NB4 (cell line): ENCODE data around the gene TMEM164.

Experiments used
- CTCF ChIP-seq: IDR thresholded peaks from one replicate; pipeline ENCODE4 v1.5.1; 2012; ENCODE audit warnings: low read depth, low read length
- MYC ChIP-seq: IDR thresholded peaks from 2 replicates; pipeline ENCODE4 v1.6.1; 2011; ENCODE audit warnings: low read depth, low read length
- POLR2A ChIP-seq: IDR thresholded peaks from 2 replicates; pipeline ENCODE4 v1.6.1; 2011; ENCODE audit warnings: mild to moderate bottlenecking; ENCODE audit not compliant: insufficient read length; ENCODE audit errors: extremely low read depth
- TF ChIP-seq, protein P1 (sequence below): IDR thresholded peaks from 2 replicates; pipeline ENCODE4 v1.6.1; 2011; ENCODE audit warnings: low read depth, low read length

DNA sequence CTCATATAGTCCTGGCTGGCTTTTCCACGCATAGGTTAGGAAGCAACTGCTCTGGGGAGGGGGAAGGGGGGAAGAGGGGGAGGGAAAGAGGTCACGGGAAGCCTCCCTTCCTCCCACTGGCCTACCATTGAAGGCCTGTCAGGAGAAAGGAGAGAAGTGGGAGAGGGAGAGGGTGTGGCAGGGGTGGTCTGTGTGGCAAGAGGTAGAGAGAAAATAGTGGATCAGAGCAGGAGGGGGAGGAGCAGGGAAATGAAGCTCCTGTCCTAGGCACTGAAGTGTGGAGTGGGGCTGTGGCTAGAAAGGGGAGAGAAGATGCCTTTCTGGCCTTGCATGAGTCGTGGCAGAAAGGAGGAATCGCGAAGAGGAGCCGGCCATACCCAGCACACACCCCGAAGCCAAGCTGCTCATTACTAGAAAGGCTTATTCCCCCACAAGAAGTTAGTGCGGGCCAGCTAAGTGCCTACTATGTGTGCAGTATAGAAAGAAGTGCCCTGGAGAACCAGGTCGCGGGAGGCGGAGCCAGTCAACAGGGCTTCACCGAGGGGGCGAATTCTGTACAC lies 1.1 kb upstream of the TMEM164 start:
- TF ChIP-seq POLR2A (no peak), CTCF (no peak), MYC (no peak)
- TF ChIP-seq, protein P1, sequence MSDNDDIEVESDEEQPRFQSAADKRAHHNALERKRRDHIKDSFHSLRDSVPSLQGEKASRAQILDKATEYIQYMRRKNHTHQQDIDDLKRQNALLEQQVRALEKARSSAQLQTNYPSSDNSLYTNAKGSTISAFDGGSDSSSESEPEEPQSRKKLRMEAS, result no peak
